Panc1 (cell line): ENCODE results near the gene FBXO24. TPM values are rescaled to one million over a fixed set of nuclear protein-coding genes. Genes with fewer than 3 reads are reported as not detected.
"Not testable (repeated sequence)": the region's sequence is repeated elsewhere in the genome, so short reads cannot be mapped to it uniquely, and the experiment has no call there.

Experiments
- ATAC-seq: fragments of 200-7000 bp; cut with Tn5 transposase; 2 replicates; pipeline ENCODE4 v1.9.1; 2020; ENCODE audit warnings: mild to moderate bottlenecking, moderate library complexity
- BruUV-seq: library from RNA; stranded (reverse); fragments of 400-500 nt; replicated peaks from 2 replicates; lab custom pipeline; 2021; lab: Mats Ljungman, UMichigan
- CTCF ChIA-PET: fragments of 300-600 bp; sonication (Branson Sonifier 250); formaldehyde crosslinking; loops from one replicate; lab custom pipeline; 2022; ENCODE audit warnings: antibody characterized with exemption; lab: Charles Lee
- POLR2A ChIA-PET: fragments of 300-600 bp; sonication (Branson Sonifier 250); formaldehyde crosslinking; loops from one replicate; lab custom pipeline; 2022; ENCODE audit warnings: antibody characterized with exemption; lab: Charles Lee
- DNase-seq: peaks from one replicate; pipeline ENCODE4 v3.0.0-alpha.2; 2010; ENCODE audit warnings: low read depth, low spot score
- H3K27ac ChIP-seq: 2 replicates; pipeline ENCODE4 v1.5.1; 2011; ENCODE audit warnings: mild to moderate bottlenecking, low read length, inconsistent platforms
- H3K27me3 ChIP-seq: fragments of 200-500 bp; sonication (Bioruptor generic); 2 replicates; pipeline ENCODE4 v1.6.0; 2014; ENCODE audit warnings: low read length, inconsistent platforms; ENCODE audit not compliant: control insufficient read depth, insufficient read depth
- H3K36me3 ChIP-seq: fragments of 200-500 bp; sonication (Bioruptor generic); 2 replicates; pipeline ENCODE4 v1.5.1; 2014; ENCODE audit warnings: inconsistent platforms, mild to moderate bottlenecking, low read length, moderate library complexity; ENCODE audit not compliant: control insufficient read depth, insufficient read depth
- H3K4me1 ChIP-seq: 2 replicates; pipeline ENCODE4 v1.5.1; 2011; ENCODE audit warnings: inconsistent platforms, mild to moderate bottlenecking, low read length, moderate library complexity; ENCODE audit not compliant: control insufficient read depth, insufficient read depth
- H3K4me3 ChIP-seq, 2 experiments: 2 replicates each; pipeline ENCODE4 v1.5.1; 2011 to 2012; ENCODE audit warnings: low read depth in 2 of 2, low read length in 2 of 2, mild to moderate bottlenecking in 2 of 2, inconsistent platforms in 1 of 2, moderate library complexity in 1 of 2
- H3K9me3 ChIP-seq: fragments of 200-500 bp; sonication (Bioruptor generic); 2 replicates; pipeline ENCODE4 v1.5.1; 2014; ENCODE audit warnings: low read depth, mild to moderate bottlenecking, inconsistent platforms, low read length, moderate library complexity; ENCODE audit not compliant: control insufficient read depth, insufficient read depth
- POLR2AphosphoS5 ChIP-seq: IDR thresholded peaks from 2 replicates; pipeline ENCODE4 v1.6.1; 2012; ENCODE audit warnings: mild to moderate bottlenecking, low read depth, low read length, moderate library complexity
- SIN3A ChIP-seq: IDR thresholded peaks from 2 replicates; pipeline ENCODE4 v1.6.1; 2012; ENCODE audit warnings: low read depth, mild to moderate bottlenecking, low read length, moderate library complexity, borderline replicate concordance; ENCODE audit not compliant: insufficient read depth
- TCF7L2 ChIP-seq: IDR thresholded peaks from 2 replicates; pipeline ENCODE4 v1.6.1; 2011; ENCODE audit warnings: mild to moderate bottlenecking, low read depth, low read length, inconsistent platforms
- in situ Hi-C: cut with HindIII; loops from 2 replicates; pipeline ENCODE4 v1.10.0; 2016; ENCODE audit warnings: low sequenced_read_pairs, low pct_unique_long_range_greater_than_20kb
- intact Hi-C: fragments of 100-400 bp; cut with micrococcal nuclease; formaldehyde crosslinking; loops from one replicate; pipeline ENCODE4 v1.10.0; 2022; ENCODE audit not compliant: unreplicated experiment
- total RNA-seq: library from RNA; stranded (reverse); gene quantifications from one replicate; pipeline ENCODE4 v1.2.1, GENCODE V29; 2021; ENCODE audit not compliant: unreplicated experiment
- TF ChIP-seq, protein P1 (sequence below): fragments of 450-650 bp; IDR thresholded peaks from 2 replicates; pipeline ENCODE4 v1.5.1; 2017; ENCODE audit warnings: mild to moderate bottlenecking
- TF ChIP-seq, protein P2 (sequence below), 2 experiments: IDR thresholded peaks; 2 replicates each; pipeline ENCODE4 v1.6.1; 2011 to 2012; ENCODE audit warnings: low read depth in 2 of 2, control low read depth in 1 of 2, low read length in 1 of 2, mild to moderate bottlenecking in 1 of 2, moderate library complexity in 1 of 2; ENCODE audit not compliant: insufficient read depth in 1 of 2

The FBXO24 gene
- total RNA-seq, 1 experiment from 2014 or later, result 0.59 TPM

- CTCF ChIA-PET, result interaction anchor here (0.7 kb wide), 1 partner anchor 338 kb away, joined by 4 read pairs; no protein-coding TSS in a partner anchor
These were observed 38.3 kb upstream of the FBXO24 start for GRCh38 chr7:100547872-100548271.

GRCh38 chr7:100548446-100548845, 37.7 kb upstream of the FBXO24 start:
- H3K27me3 ChIP-seq, BruUV-seq, ATAC-seq, POLR2A ChIA-PET, H3K36me3 ChIP-seq, in situ Hi-C loops, DNase-seq, H3K9me3 ChIP-seq, intact Hi-C loops, H3K4me3 ChIP-seq: not testable (repeated sequence)
- CTCF ChIA-PET, result interaction anchor here (0.7 kb wide), 1 partner anchor 338 kb away, joined by 4 read pairs; no protein-coding TSS in a partner anchor
- Histone ChIP-seq H3K4me1 (peaks cover 45% of the 10 kb centered on the region), H3K27ac (peak overlapping the region; percentile 42; the same call in 1 of the 2 replicates)

More at GRCh38 chr7:100547872-100548271, 38.3 kb upstream of the FBXO24 start:
- BruUV-seq, result no TSS peak
- DNase-seq (no peak), ATAC-seq (no peak)
- H3K36me3 ChIP-seq, result no peaks in the 10 kb centered on the region
- peaks cover 49% of the 10 kb centered on the region for H3K4me1 ChIP-seq
- H3K27ac ChIP-seq, result peak overlapping the region; percentile 98
- no peaks in the 10 kb centered on the region for H3K9me3 ChIP-seq
- H3K4me3 ChIP-seq, result no peak overlapping the region
- in situ Hi-C loops, result no loop called here
- no peak for TF ChIP-seq POLR2AphosphoS5
- no peak for TF ChIP-seq SIN3A
- TF ChIP-seq, protein P1, sequence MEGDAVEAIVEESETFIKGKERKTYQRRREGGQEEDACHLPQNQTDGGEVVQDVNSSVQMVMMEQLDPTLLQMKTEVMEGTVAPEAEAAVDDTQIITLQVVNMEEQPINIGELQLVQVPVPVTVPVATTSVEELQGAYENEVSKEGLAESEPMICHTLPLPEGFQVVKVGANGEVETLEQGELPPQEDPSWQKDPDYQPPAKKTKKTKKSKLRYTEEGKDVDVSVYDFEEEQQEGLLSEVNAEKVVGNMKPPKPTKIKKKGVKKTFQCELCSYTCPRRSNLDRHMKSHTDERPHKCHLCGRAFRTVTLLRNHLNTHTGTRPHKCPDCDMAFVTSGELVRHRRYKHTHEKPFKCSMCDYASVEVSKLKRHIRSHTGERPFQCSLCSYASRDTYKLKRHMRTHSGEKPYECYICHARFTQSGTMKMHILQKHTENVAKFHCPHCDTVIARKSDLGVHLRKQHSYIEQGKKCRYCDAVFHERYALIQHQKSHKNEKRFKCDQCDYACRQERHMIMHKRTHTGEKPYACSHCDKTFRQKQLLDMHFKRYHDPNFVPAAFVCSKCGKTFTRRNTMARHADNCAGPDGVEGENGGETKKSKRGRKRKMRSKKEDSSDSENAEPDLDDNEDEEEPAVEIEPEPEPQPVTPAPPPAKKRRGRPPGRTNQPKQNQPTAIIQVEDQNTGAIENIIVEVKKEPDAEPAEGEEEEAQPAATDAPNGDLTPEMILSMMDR, result no peak
- TF ChIP-seq, protein P2, sequence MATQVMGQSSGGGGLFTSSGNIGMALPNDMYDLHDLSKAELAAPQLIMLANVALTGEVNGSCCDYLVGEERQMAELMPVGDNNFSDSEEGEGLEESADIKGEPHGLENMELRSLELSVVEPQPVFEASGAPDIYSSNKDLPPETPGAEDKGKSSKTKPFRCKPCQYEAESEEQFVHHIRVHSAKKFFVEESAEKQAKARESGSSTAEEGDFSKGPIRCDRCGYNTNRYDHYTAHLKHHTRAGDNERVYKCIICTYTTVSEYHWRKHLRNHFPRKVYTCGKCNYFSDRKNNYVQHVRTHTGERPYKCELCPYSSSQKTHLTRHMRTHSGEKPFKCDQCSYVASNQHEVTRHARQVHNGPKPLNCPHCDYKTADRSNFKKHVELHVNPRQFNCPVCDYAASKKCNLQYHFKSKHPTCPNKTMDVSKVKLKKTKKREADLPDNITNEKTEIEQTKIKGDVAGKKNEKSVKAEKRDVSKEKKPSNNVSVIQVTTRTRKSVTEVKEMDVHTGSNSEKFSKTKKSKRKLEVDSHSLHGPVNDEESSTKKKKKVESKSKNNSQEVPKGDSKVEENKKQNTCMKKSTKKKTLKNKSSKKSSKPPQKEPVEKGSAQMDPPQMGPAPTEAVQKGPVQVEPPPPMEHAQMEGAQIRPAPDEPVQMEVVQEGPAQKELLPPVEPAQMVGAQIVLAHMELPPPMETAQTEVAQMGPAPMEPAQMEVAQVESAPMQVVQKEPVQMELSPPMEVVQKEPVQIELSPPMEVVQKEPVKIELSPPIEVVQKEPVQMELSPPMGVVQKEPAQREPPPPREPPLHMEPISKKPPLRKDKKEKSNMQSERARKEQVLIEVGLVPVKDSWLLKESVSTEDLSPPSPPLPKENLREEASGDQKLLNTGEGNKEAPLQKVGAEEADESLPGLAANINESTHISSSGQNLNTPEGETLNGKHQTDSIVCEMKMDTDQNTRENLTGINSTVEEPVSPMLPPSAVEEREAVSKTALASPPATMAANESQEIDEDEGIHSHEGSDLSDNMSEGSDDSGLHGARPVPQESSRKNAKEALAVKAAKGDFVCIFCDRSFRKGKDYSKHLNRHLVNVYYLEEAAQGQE (IDR thresholded peaks at IDR 0.05; ENCODE audit: insufficient read depth in 1 of 2, low read depth in 2 of 2, low read length in 1 of 2), result no peak
- H3K27me3 ChIP-seq, result no peaks in the 10 kb centered on the region
- POLR2A ChIA-PET, result no interaction called here
- intact Hi-C loops, result no loop called here

- H3K27me3 ChIP-seq, result no peaks in the 10 kb centered on the region
- ChIA-PET CTCF (no interaction called here), POLR2A (interaction anchor here (0.6 kb wide), 1 partner anchor 90 kb away, joined by 5 read pairs; no protein-coding TSS in a partner anchor)
- H3K4me1 ChIP-seq, result peaks cover 6% of the 10 kb centered on the region
- no peak for ATAC-seq
- intact Hi-C loops (no loop called here), in situ Hi-C loops (no loop called here)
- no peak overlapping the region for H3K4me3 ChIP-seq
- no TSS peak for BruUV-seq
- TF ChIP-seq, protein P1, result no peak
- TF ChIP-seq TCF7L2 (no peak), POLR2AphosphoS5 (no peak), SIN3A (no peak)
- TF ChIP-seq, protein P2 (IDR thresholded peaks at IDR 0.05; ENCODE audit: insufficient read depth in 1 of 2, low read depth in 2 of 2, low read length in 1 of 2), result no peak
- H3K36me3 ChIP-seq, result no peaks in the 10 kb centered on the region
- H3K27ac ChIP-seq, result no peak overlapping the region
- H3K9me3 ChIP-seq, result no peaks in the 10 kb centered on the region
- no peak for DNase-seq
These were observed 33.6 kb upstream of the FBXO24 start for GRCh38 chr7:100552532-100552931.
